ENCODE results near the gene PNPLA8. TPM values are rescaled to one million over a fixed set of nuclear protein-coding genes. Genes with fewer than 3 reads are reported as not detected.

PNPLA8 gene
- total RNA-seq, 4 donors from 2014 or later: 42.9 to 62.1 (median 47.2) TPM

DNA sequence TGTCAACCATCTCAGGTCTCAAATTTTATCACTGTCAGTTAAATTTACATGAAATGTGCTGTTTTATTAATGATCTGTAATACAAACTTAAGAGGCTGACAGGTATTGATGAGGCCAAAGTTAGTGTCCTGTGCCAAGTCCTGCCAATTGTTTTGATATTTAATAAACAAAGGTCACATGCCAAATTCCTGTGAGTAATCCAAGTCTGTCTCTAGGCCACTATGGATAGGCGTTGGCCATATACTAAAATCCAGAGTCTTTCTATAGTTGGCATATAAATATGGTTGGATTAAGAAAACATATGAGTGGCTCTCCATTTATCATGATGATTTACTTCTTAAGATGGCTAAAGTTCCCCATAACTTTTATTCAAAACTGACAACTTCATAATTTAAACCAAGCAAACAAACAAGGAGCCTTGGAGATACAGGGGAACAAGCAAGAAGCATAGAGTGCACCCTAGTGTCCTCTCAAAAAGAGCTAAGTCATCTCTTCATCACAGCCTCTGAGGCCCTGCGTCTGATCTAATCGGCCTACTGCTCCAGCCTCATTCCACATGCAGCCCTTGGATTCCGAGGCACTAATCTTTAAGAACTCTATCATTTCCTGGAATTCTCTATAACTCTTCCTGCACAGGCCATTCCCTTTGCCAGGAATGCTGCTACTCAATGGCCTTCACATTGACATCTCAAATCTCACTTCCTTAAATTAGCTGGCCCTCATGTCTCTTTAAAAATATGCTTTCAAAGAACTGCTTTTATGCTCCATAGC is 37.0 kb downstream of the PNPLA8 start:
- no peak overlapping the region for H3K27ac ChIP-seq
- no peaks in the 10 kb centered on the region for H3K4me1 ChIP-seq
- WGBS, 2 donors: 92 to 93% methylated on average over 4 of the region's 4 CpGs
- no peak overlapping the region for H3K4me3 ChIP-seq (replicated peaks in 1 of 3)
- no peaks in the 10 kb centered on the region for H3K9me3 ChIP-seq
- H3K27me3 ChIP-seq: no peaks in the 10 kb centered on the region
- DNase-seq: no peak
- intact Hi-C loops (cut with DNase I): no loop called here
- TF ChIP-seq, protein P1, sequence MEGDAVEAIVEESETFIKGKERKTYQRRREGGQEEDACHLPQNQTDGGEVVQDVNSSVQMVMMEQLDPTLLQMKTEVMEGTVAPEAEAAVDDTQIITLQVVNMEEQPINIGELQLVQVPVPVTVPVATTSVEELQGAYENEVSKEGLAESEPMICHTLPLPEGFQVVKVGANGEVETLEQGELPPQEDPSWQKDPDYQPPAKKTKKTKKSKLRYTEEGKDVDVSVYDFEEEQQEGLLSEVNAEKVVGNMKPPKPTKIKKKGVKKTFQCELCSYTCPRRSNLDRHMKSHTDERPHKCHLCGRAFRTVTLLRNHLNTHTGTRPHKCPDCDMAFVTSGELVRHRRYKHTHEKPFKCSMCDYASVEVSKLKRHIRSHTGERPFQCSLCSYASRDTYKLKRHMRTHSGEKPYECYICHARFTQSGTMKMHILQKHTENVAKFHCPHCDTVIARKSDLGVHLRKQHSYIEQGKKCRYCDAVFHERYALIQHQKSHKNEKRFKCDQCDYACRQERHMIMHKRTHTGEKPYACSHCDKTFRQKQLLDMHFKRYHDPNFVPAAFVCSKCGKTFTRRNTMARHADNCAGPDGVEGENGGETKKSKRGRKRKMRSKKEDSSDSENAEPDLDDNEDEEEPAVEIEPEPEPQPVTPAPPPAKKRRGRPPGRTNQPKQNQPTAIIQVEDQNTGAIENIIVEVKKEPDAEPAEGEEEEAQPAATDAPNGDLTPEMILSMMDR (IDR thresholded peaks at IDR 0.05): no peak
- TF ChIP-seq POLR2A (IDR thresholded peaks at IDR 0.05): no peak
- peaks cover 0 to 4% of the 10 kb centered on the region in 2 donors for H3K36me3 ChIP-seq

DNA sequence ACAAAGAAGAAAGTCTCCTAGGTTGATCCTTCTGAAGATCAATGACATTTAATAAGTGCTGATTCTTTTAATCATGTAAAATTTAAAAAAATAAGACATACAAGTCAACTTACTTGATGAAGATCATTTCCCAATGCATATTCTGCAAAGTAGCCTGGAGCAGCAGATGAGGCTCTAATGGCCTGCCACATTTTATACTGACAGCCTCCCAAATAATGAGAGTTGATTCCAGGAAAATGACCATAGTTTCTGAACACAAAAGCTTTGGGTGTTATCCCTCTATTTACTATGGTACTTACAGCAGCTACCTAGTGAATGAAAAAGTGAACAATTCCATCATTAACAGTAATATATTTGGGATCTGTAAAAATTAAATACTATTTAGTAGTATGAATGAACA is 38.3 kb downstream of the PNPLA8 start:
- no peak overlapping the region for H3K4me3 ChIP-seq (replicated peaks in 1 of 3)
- no peak overlapping the region for H3K27ac ChIP-seq
- H3K27me3 ChIP-seq: no peaks in the 10 kb centered on the region
- H3K4me1 ChIP-seq: no peaks in the 10 kb centered on the region
- TF ChIP-seq, protein P1 (IDR thresholded peaks at IDR 0.05): no peak
- TF ChIP-seq POLR2A (IDR thresholded peaks at IDR 0.05): no peak
- intact Hi-C loops (cut with DNase I): no loop called here
- no peak for DNase-seq
- H3K36me3 ChIP-seq: peaks cover 0 to 4% of the 10 kb centered on the region in 2 donors
- no peaks in the 10 kb centered on the region for H3K9me3 ChIP-seq

DNA sequence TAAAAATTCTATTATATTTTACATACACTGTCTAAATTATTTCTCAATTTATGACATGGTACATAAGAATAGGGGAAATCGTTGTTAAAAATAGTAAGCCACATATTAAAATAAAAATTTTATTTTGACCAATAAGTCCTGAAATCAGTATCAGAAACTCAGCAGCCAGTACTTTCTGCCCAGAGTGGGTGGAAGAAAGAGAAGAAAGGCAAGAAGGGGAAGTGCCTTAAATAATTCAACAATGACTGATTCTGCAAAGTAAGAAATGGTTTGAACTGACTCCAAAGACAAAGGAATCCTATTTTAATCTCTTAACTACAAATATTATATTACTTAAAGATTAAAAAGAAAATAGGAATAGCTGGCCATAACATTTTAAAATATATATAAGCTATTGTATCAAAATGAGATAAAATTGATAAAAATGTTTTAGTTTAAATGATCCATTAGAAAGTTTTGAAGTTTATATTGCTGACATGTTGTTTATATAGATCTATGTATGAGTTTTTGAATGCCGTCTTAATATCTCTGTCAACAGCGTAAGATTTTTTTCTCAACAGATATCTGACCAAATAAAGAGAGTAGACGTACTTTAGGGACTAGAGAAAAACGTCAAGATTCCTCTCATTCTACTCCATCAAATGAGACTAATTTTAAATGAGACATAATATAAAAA is 39.5 kb downstream of the PNPLA8 start:
- TF ChIP-seq, protein P1 (IDR thresholded peaks at IDR 0.05): no peak
- TF ChIP-seq POLR2A (IDR thresholded peaks at IDR 0.05): no peak
- peaks cover 0 to 4% of the 10 kb centered on the region in 2 donors for H3K36me3 ChIP-seq

DNA sequence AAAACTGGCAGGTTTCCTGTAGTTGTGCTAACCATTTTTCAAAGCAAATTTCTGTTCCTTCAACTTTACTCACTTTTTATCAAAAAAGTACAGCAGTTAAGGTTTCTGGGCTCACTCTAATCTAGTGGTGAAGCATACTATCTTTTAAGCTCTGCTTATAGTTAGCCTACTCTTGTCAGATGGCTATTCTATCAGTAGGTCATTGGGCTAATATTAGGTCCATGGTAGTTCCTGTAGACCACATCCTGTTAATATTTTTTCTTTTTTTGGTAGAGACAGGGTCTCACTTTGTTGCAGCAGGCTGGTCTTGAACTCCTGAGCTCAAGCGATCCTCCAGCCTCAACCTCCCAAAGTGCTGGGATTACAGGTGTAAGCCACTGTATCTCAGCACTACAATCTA is 41.8 kb downstream of the PNPLA8 start:
- DNase-seq: no peak
- intact Hi-C loops (cut with DNase I): no loop called here
- TF ChIP-seq, protein P1 (IDR thresholded peaks at IDR 0.05): no peak
- no peak for TF ChIP-seq POLR2A (IDR thresholded peaks at IDR 0.05)
- Histone ChIP-seq H3K36me3 (no peaks in the 10 kb centered on the region), H3K4me1 (no peaks in the 10 kb centered on the region), H3K4me3 (replicated peaks in 1 of 3) (no peak overlapping the region), H3K27me3 (no peaks in the 10 kb centered on the region), H3K9me3 (no peaks in the 10 kb centered on the region), H3K27ac (no peak overlapping the region)
- WGBS, 2 donors: 100% methylated on average over 1 of the region's 1 CpG

More for the DNA sequence above, 39.5 kb downstream of the PNPLA8 start:
- no peak for DNase-seq
- intact Hi-C loops (cut with DNase I): no loop called here
- WGBS, 2 donors: 91 to 92% methylated on average over 5 of the region's 5 CpGs
- Histone ChIP-seq H3K27me3 (no peaks in the 10 kb centered on the region), H3K27ac (no peak overlapping the region), H3K4me3 (replicated peaks in 1 of 3) (no peak overlapping the region), H3K9me3 (no peaks in the 10 kb centered on the region), H3K4me1 (no peaks in the 10 kb centered on the region)

DNA sequence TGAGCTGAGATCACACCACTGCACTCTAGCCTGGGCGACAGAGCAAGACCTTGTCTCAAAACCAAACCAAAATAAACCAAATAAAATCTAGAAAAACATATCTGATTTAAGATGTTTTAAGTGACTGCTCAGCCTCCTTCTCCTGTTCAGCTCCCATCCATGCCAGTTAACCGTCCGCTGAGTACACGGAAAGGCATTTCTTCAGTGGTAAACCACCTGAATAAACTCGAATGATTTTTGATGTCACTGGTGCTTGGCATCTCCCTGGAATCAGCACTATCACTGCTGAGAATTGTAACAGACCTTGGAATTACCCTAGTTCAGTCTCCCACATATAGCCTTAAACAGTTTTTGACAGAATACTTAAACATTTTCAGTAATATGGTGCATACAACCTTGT is 45.6 kb downstream of the PNPLA8 start:
- peaks cover 0 to 8% of the 10 kb centered on the region in 2 donors for H3K36me3 ChIP-seq
- no peak overlapping the region for H3K4me3 ChIP-seq (replicated peaks in 1 of 3)
- TF ChIP-seq POLR2A (IDR thresholded peaks at IDR 0.05): no peak
- TF ChIP-seq, protein P1 (IDR thresholded peaks at IDR 0.05): no peak
- H3K9me3 ChIP-seq: no peaks in the 10 kb centered on the region
- no peaks in the 10 kb centered on the region for H3K27me3 ChIP-seq
- no peak overlapping the region for H3K27ac ChIP-seq
- 89 to 90% methylated on average over 5 of the region's 5 CpGs for WGBS, 2 donors
- no peak for DNase-seq
- no peaks in the 10 kb centered on the region for H3K4me1 ChIP-seq
- intact Hi-C loops (cut with DNase I): no loop called here
